Measurements from ENCODE around the gene GLTP.
"Not testable (repeated sequence)": the region's sequence is repeated elsewhere in the genome, so short reads cannot be mapped to it uniquely, and the experiment has no call there.

GLTP gene

GRCh38 chr12:109881752-109882151 lies 1.4 kb upstream of the GLTP start:
- intact Hi-C loops (cut with DNase I) = no loop called here
- no peak for DNase-seq

GRCh38 chr12:109880938-109881337 lies 597 bp upstream of the GLTP start:
- DNase-seq = no peak
- intact Hi-C loops (cut with DNase I) = loop anchor here (1.0 kb wide), 3 partner anchors 19 to 76 kb away; partner anchors contain the start of gene TCHP

- intact Hi-C loops (cut with DNase I) = loop anchor here (1.0 kb wide), 3 partner anchors 21 to 74 kb away; partner anchors contain the start of gene TCHP
- no peak for DNase-seq
Measured at GRCh38 chr12:109879351-109880042, 844 bp downstream of the GLTP start.

GRCh38 chr12:109878749-109879148 lies 1.6 kb downstream of the GLTP start:
- intact Hi-C loops (cut with DNase I) = no loop called here
- no peak for DNase-seq

GRCh38 chr12:109878247-109878625 lies 2.1 kb downstream of the GLTP start:
- no peak for DNase-seq
- intact Hi-C loops (cut with DNase I) = no loop called here

GRCh38 chr12:109877504-109878246 lies 2.7 kb downstream of the GLTP start:
- peak in 6 of 10 donors; percentile 17 to 92 (median 44) for DNase-seq
- intact Hi-C loops (cut with DNase I) = no loop called here

- DNase-seq = no peak
- intact Hi-C loops (cut with DNase I) = no loop called here
Measured at GRCh38 chr12:109876406-109876805, 3.9 kb downstream of the GLTP start.

- DNase-seq = no peak
- intact Hi-C loops (cut with DNase I) = no loop called here
Measured at GRCh38 chr12:109875572-109876131, 4.7 kb downstream of the GLTP start.

- DNase-seq = no peak
- intact Hi-C loops (cut with DNase I) = no loop called here
Measured at GRCh38 chr12:109873653-109874052, 6.7 kb downstream of the GLTP start.

GRCh38 chr12:109871668-109872314 lies 8.6 kb downstream of the GLTP start:
- intact Hi-C loops (cut with DNase I) = no loop called here
- DNase-seq = peak in 1 of 10 donors; percentile 45

GRCh38 chr12:109870648-109871047 lies 9.7 kb downstream of the GLTP start:
- intact Hi-C loops (cut with DNase I) = no loop called here
- DNase-seq = no peak

- no peak for DNase-seq
- intact Hi-C loops (cut with DNase I) = no loop called here
Measured at GRCh38 chr12:109868182-109869051, 11.9 kb downstream of the GLTP start.

- peak in 1 of 10 donors; percentile 5 for DNase-seq
- intact Hi-C loops (cut with DNase I) = no loop called here
Measured at GRCh38 chr12:109864916-109865315, 15.4 kb downstream of the GLTP start.

GRCh38 chr12:109863847-109864712 lies 16.3 kb downstream of the GLTP start:
- DNase-seq = peak; percentile 61 to 97 (median 80)
- intact Hi-C loops (cut with DNase I) = no loop called here

- intact Hi-C loops (cut with DNase I); DNase-seq: not testable (repeated sequence)
Measured at GRCh38 chr12:109862491-109862890, 17.9 kb downstream of the GLTP start.

GRCh38 chr12:109861689-109862314 lies 18.5 kb downstream of the GLTP start:
- intact Hi-C loops (cut with DNase I) = no loop called here
- no peak for DNase-seq

GRCh38 chr12:109860977-109861376 lies 19.4 kb downstream of the GLTP start:
- DNase-seq = no peak

GRCh38 chr12:109858764-109859163 lies 21.6 kb downstream of the GLTP start:
- intact Hi-C loops (cut with DNase I) = no loop called here

More at GRCh38 chr12:109860977-109861376, 19.4 kb downstream of the GLTP start:
- intact Hi-C loops (cut with DNase I) = no loop called here

GRCh38 chr12:109857715-109858114 lies 22.6 kb downstream of the GLTP start:
- no peak for DNase-seq
- intact Hi-C loops (cut with DNase I) = no loop called here

More at GRCh38 chr12:109858764-109859163, 21.6 kb downstream of the GLTP start:
- no peak for DNase-seq

Data from posterior cingulate gyrus (tissue), 11 donors.